Measurements from ENCODE around the gene SIRT6. TPM values are rescaled to one million over a fixed set of nuclear protein-coding genes. Genes with fewer than 3 reads are reported as not detected.
"Not testable (repeated sequence)": the region's sequence is repeated elsewhere in the genome, so short reads cannot be mapped to it uniquely, and the experiment has no call there.

The SIRT6 gene
- polyA plus RNA-seq, 6 donors from 2014 or later, result 1.3 to 5.3 (median 4.4) TPM

DNA sequence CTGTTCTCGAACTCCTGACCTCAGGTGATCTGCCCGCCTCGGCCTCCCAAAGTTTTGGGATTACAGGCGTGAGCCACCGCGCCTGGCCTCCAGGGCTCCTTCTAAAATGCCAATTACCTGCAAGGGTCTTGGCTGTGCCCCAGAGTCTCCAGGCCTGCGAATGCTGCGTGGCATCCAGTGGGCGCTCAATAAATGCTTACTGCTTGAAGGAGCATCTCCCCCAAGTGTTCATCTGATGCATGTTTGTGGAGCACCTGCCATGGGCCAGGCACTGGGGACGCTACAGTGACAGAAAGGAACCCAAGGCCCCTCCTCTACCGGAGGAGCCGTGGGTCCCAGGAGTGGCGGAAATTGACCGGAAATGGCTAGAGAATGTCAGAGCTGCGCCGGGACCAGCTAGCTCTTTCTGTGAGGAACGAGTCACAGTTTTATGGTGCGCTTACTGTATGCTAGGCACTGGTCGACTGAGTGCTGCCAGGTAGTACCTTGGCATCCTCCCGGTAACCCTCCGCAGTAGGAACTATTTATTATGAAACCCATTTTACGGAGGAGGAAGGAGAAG, 14.3 kb upstream of the SIRT6 start:
- H3K27ac Mint-ChIP-seq, result peak overlapping the region in 1 of 6 donors; percentile 63
- peak overlapping the region in 3 of 8 donors; percentile 41 to 66 (median 57) for H3K4me3 Mint-ChIP-seq
- no peak for DNase-seq
- peaks cover 6 to 13% of the 10 kb centered on the region in 2 donors for H3K36me3 Mint-ChIP-seq
- no peak for ATAC-seq (ENCODE audit: low read depth in 2 of 2)
- peaks cover 0 to 15% (median 4%) of the 10 kb centered on the region in 7 donors for H3K9me3 Mint-ChIP-seq
- peaks cover 11 to 14% (median 14%) of the 10 kb centered on the region in 3 donors for H3K4me1 Mint-ChIP-seq
- H3K27me3 Mint-ChIP-seq, result peaks cover 19 to 67% (median 64%) of the 10 kb centered on the region in 3 donors

DNA sequence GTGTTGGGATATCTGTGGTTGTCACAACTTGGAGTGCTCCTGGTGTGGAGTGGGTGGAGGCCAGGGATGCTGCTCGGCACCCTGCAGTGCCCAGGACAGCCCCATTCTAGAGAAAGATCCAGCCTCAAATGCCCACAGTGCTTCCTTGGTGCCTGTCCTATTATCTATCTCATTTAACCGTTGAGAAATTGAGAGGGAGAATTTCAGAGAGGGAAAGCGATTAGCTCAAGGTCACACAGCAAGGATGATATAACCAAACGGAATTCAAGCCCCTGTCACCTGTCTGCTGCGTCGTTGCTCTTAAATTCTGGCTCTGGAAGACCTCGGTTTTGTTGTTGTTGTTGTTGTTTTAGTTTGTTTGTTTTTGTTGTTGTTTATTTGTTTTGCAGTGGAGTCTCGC, 13.6 kb upstream of the SIRT6 start:
- Mint-ChIP-seq H3K4me3 (no peak overlapping the region), H3K4me1 (peaks cover 11 to 14% (median 14%) of the 10 kb centered on the region in 3 donors), H3K36me3 (peaks cover 6 to 13% of the 10 kb centered on the region in 2 donors), H3K9me3 (peaks cover 0 to 12% (median 4%) of the 10 kb centered on the region in 7 donors), H3K27me3 (peaks cover 19 to 67% (median 62%) of the 10 kb centered on the region in 3 donors), H3K27ac (no peak overlapping the region)
- no peak for DNase-seq
- ATAC-seq (ENCODE audit: low read depth in 2 of 2), result no peak

DNA sequence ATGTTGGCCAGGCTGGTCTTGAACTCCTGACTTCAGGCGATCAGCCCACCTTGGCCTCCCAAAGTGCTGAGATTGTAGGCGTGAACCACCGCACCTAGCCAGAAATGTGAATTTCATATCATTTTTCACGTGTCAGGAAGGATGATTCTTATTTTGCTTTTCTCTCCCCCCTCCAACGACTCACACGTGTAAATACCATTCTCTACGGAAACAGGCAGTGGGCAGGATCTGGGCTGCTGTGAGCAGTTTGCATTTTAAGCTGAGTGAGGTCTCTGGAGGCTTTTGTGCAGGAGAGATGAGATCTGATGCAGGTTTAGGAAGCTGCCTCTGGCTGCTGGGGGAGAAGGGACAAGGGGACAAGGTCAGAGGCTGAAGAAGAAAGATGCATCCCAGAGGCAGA, 12.0 kb upstream of the SIRT6 start:
- H3K9me3 Mint-ChIP-seq, result peaks cover 0 to 8% (median 4%) of the 10 kb centered on the region in 7 donors
- H3K36me3 Mint-ChIP-seq, result peaks cover 6 to 13% of the 10 kb centered on the region in 2 donors
- H3K4me1 Mint-ChIP-seq, result peaks cover 11 to 14% (median 14%) of the 10 kb centered on the region in 3 donors
- DNase-seq (no peak), ATAC-seq (ENCODE audit: low read depth in 2 of 2) (no peak)
- peak overlapping the region in 1 of 8 donors; percentile 55 for H3K4me3 Mint-ChIP-seq
- peaks cover 19 to 56% (median 54%) of the 10 kb centered on the region in 3 donors for H3K27me3 Mint-ChIP-seq
- no peak overlapping the region for H3K27ac Mint-ChIP-seq

DNA sequence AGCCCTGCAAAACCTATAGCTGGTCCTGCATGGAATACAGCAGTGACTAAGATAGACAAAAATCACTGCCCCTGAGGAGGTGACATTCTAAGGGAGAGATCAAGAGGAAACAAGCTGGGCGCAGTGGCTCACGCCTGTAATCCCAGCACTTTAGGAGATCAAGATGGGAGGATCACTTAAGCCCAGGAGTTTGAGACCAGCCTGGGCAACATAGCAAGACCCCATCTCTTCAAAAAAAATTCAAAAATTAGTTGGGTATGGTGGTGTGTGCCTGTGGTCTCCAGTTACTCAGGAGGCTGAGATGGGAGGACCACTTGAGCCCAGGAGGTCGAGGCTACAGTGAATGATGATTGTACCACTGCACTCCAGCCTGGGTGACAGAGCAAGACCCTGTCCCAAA, 10.2 kb upstream of the SIRT6 start:
- peaks cover 7 to 10% (median 7%) of the 10 kb centered on the region in 3 donors for H3K4me1 Mint-ChIP-seq
- H3K4me3 Mint-ChIP-seq; ATAC-seq (ENCODE audit: low read depth in 2 of 2); H3K9me3 Mint-ChIP-seq; H3K27ac Mint-ChIP-seq; H3K36me3 Mint-ChIP-seq; DNase-seq: not testable (repeated sequence)
- H3K27me3 Mint-ChIP-seq, result peaks cover 11 to 44% (median 36%) of the 10 kb centered on the region in 3 donors

GRCh38 chr19:4189641-4190040, 7.3 kb upstream of the SIRT6 start:
- peaks cover 3 to 32% (median 24%) of the 10 kb centered on the region in 3 donors for H3K27me3 Mint-ChIP-seq
- H3K27ac Mint-ChIP-seq, result no peak overlapping the region
- H3K4me3 Mint-ChIP-seq, result no peak overlapping the region
- peaks cover 0 to 3% (median 0%) of the 10 kb centered on the region in 7 donors for H3K9me3 Mint-ChIP-seq
- DNase-seq, result no peak
- no peaks in the 10 kb centered on the region for H3K36me3 Mint-ChIP-seq
- H3K4me1 Mint-ChIP-seq, result peaks cover 5 to 23% (median 8%) of the 10 kb centered on the region in 3 donors
- ATAC-seq (ENCODE audit: low read depth in 2 of 2), result no peak

DNA sequence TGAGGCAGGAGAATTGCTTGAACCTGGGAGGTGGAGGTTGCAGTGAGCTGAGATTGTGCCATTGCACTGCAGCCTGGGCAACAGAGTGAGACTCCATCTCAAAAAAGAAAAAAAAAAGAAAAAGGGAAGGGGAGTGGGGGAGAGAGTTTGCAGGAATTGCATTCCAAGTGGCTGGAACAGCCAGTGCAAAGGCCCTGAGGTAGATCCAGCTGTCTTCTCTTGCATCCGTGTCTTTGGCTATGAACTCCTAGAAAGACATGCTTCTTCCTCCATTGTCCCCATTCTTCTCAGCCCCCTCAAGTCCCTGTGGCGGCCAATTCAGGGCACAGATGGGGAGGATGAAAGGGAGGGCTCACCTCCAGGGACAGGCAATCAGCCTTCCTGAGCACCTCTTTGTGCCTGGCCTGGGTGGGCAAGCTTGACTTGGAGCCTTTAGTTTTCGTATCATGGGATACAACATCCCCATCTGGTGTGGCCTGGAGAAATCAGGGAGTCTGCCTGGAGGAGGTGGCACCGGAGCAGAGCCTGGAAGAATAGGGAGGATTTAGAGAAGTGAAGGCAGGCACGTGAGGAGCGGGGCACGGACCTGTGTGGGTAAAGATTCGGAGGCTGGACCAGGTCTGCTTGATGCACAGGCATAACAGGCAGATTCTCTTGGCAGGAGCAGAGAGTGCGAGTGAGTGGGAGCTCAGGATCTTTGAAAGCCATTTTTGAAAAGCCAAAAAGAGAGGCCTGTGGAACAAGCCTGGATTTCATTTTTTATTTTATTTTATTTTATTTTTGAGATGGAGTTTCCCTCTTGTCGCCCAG, 5.2 kb upstream of the SIRT6 start:
- Mint-ChIP-seq H3K9me3 (peaks cover 0 to 3% (median 0%) of the 10 kb centered on the region in 7 donors), H3K4me3 (peak overlapping the region in 2 of 8 donors; percentile 34 to 70), H3K27me3 (peaks cover 0 to 19% (median 9%) of the 10 kb centered on the region in 3 donors), H3K27ac (no peak overlapping the region), H3K36me3 (no peaks in the 10 kb centered on the region), H3K4me1 (peaks cover 14 to 31% (median 19%) of the 10 kb centered on the region in 3 donors)
- ATAC-seq (ENCODE audit: low read depth in 2 of 2), result no peak
- DNase-seq, result no peak

DNA sequence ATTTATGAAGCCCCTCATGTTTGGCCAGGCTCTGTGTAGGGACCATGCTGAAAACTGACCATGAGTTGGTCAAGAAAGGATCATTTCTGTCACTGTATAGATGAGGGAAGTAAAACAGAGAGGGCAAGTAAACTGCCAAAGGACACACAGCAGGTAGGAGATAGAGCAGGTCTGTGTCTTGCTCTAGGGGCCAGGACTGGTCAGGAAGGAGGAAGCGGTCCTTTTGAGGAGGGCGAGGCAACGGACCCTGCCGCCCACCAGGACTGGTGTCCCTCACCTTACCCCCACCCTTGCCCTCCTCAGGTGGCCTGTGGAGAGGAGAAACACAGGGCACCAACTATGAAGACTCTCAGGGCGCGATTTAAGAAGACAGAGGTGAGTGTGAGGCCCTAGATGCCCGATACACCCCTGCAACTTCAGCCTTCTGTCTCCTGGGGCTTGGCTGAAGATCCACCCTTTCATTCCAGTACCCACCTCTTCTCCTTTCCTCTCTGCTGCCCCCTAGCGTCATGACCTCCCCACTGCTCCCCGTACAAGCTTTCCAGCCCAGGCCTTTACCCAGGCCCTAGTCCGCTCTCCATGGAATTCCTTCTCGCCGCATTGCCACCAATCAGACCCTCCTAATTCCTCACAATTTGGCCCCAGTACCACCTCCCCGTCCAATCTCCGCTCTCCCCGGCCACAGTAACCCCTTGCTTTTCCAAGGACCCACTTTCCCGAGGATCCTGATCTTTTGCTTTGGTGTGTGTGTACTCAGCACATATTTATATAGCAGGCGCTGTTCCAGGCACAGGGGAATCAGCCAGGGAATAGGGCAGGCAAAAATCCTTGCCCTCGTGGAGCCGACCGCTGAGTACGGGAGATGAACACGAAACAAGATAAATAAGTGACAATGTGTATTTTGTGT, 4.0 kb upstream of the SIRT6 start:
- no peaks in the 10 kb centered on the region for H3K36me3 Mint-ChIP-seq
- peak overlapping the region in 2 of 6 donors; percentile 43 to 47 for H3K27ac Mint-ChIP-seq
- peak overlapping the region in 1 of 8 donors; percentile 66 for H3K4me3 Mint-ChIP-seq

DNA sequence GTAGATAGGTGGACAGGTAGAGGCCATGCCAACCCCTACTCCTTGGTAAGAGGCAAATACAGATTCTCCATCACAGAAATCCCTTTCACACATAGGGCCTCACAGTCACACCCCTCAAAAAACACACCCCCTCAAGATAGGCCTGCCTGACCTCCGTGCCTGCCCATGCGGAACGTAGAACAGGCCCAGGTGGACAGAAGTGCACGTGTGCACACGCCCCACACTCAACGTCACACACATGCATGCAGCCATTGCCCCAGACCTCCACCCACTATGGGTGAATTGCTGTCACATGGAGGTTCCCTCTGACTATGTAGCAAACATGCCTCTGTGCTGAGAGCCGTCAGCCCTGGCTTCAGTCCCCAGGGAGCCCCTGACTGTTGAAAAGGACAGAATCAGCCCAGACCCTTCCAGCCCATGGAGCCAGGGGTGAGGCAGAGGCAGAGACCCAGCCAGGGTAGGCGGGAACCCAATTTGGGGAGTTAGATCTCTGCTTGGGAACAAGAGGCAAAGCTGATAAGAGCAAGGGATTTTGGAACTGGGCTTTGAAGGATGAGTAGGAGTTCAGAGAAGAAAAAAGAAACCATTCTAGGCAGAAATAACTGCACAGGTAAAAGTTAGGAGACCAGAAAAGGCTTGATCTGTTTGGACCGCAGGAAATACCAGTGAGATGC, 3.2 kb upstream of the SIRT6 start:
- no peak for ATAC-seq (ENCODE audit: low read depth in 2 of 2)
- H3K27ac Mint-ChIP-seq, result peak overlapping the region in 2 of 6 donors; percentile 3 to 82
- H3K4me3 Mint-ChIP-seq, result peak overlapping the region in 3 of 8 donors; percentile 26 to 66 (median 51)

More for the DNA sequence above, 4.0 kb upstream of the SIRT6 start:
- ATAC-seq (ENCODE audit: low read depth in 2 of 2), result peak in 1 of 2 donors; percentile 29
- H3K9me3 Mint-ChIP-seq, result peaks cover 0 to 3% (median 0%) of the 10 kb centered on the region in 7 donors
- H3K4me1 Mint-ChIP-seq, result peaks cover 25 to 38% (median 26%) of the 10 kb centered on the region in 3 donors
- DNase-seq, result peak; percentile 50
- peaks cover 0 to 19% (median 9%) of the 10 kb centered on the region in 3 donors for H3K27me3 Mint-ChIP-seq

DNA sequence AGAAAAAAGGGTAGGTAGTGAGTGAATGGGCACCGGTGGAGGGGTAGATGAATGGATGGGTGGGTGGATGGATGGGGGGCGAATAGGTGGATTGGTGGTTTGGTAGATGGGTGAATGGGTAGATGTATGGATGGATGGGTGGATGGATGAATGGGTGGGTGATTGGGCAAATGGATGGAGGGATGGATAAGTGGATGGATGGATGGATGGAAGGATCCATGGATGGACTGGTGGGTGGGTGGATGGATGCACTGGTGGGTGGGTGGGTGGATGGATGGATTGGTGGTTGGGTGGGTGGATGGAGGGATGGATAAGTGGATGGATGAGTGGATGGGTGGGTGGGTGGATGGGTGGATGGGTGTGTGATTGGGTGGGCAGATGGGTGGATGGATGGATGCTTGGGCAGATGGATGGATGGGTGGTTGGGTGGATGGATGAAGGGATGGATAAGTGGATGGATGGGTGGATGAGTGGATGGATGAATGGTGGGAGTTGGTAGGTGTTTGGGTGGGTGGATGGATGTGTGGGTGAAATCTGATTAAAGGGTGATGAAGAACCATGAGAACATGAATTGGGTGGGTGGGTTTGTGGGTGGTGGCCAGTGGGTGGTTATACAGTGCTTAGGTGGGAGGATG, 2.5 kb upstream of the SIRT6 start:
- H3K27me3 Mint-ChIP-seq, result peaks cover 0 to 19% (median 9%) of the 10 kb centered on the region in 3 donors
- no peak for ATAC-seq (ENCODE audit: low read depth in 2 of 2)
- no peak for DNase-seq
- H3K27ac Mint-ChIP-seq, result peak overlapping the region in 1 of 6 donors; percentile 55
- H3K4me1 Mint-ChIP-seq, result peaks cover 36 to 48% (median 40%) of the 10 kb centered on the region in 3 donors
- H3K9me3 Mint-ChIP-seq, result peaks cover 0 to 3% (median 0%) of the 10 kb centered on the region in 7 donors
- peaks cover 0 to 3% of the 10 kb centered on the region in 2 donors for H3K36me3 Mint-ChIP-seq
- peak overlapping the region in 7 of 8 donors; percentile 29 to 95 (median 55) for H3K4me3 Mint-ChIP-seq

More for the DNA sequence above, 3.2 kb upstream of the SIRT6 start:
- peaks cover 30 to 43% (median 33%) of the 10 kb centered on the region in 3 donors for H3K4me1 Mint-ChIP-seq
- DNase-seq, result no peak
- H3K36me3 Mint-ChIP-seq, result no peaks in the 10 kb centered on the region
- H3K27me3 Mint-ChIP-seq, result peaks cover 0 to 19% (median 9%) of the 10 kb centered on the region in 3 donors
- H3K9me3 Mint-ChIP-seq, result peaks cover 0 to 3% (median 0%) of the 10 kb centered on the region in 7 donors

GRCh38 chr19:4183967-4184717, 1.8 kb upstream of the SIRT6 start:
- Mint-ChIP-seq H3K27ac (peak overlapping the region in 1 of 6 donors; percentile 55), H3K27me3 (peaks cover 0 to 19% (median 9%) of the 10 kb centered on the region in 3 donors), H3K4me3 (peak overlapping the region in 7 of 8 donors; percentile 22 to 95 (median 55)), H3K9me3 (peaks cover 0 to 3% (median 0%) of the 10 kb centered on the region in 7 donors), H3K4me1 (peaks cover 42 to 55% (median 47%) of the 10 kb centered on the region in 3 donors), H3K36me3 (peaks cover 0 to 10% of the 10 kb centered on the region in 2 donors)
- no peak for ATAC-seq (ENCODE audit: low read depth in 2 of 2)
- no peak for DNase-seq

GRCh38 chr19:4181053-4181508, 1.3 kb downstream of the SIRT6 start:
- Mint-ChIP-seq H3K27ac (peak overlapping the region in 4 of 6 donors; percentile 19 to 98 (median 87)), H3K4me1 (peaks cover 37 to 48% (median 42%) of the 10 kb centered on the region in 3 donors), H3K4me3 (peak overlapping the region; percentile 95 to 99 (median 98)), H3K9me3 (no peaks in the 10 kb centered on the region), H3K27me3 (peaks cover 0 to 5% (median 0%) of the 10 kb centered on the region in 3 donors), H3K36me3 (peaks cover 0 to 14% of the 10 kb centered on the region in 2 donors)
- no peak for DNase-seq
- no peak for ATAC-seq (ENCODE audit: low read depth in 2 of 2)
